A549 (cell line): ENCODE measurements around the gene S1PR2. TPM values are rescaled to one million over a fixed set of nuclear protein-coding genes. Genes with fewer than 3 reads are reported as not detected.
"Not testable (repeated sequence)": the region's sequence is repeated elsewhere in the genome, so short reads cannot be mapped to it uniquely, and the experiment has no call there.

Experiments
- ATAC-seq, 2 experiments: fragments of 200-7000 bp in 1 of 2; fragments of >200 bp in 1 of 2; cut with Nextera tagmentation in 1 of 2; cut with Tn5 transposase in 1 of 2; 3 replicates each; pipeline versions ENCODE4 v1.8.0 to v1.9.1; 2018 to 2020; ENCODE audit warnings: mild to moderate bottlenecking in 1 of 2, moderate library complexity in 1 of 2
- CTCF ChIA-PET: fragments of 300-600 bp; sonication (Branson Sonifier 250); formaldehyde crosslinking; extraction: SDS; loops from one replicate; lab custom pipeline; 2021; ENCODE audit warnings: antibody characterized with exemption, inconsistent platforms; lab: Yijun Ruan, JAX
- POLR2A ChIA-PET: fragments of 350-600 bp; formaldehyde crosslinking; extraction: SDS; loops from one replicate; lab custom pipeline; 2021; ENCODE audit warnings: antibody characterized with exemption, inconsistent platforms; lab: Yijun Ruan, JAX
- DNase-seq, 2 experiments: peaks; one replicate each; pipeline versions ENCODE4 v3.0.0 to v3.0.0-alpha.2; 2011 to 2016; ENCODE audit warnings: low read depth in 1 of 2, low spot score in 1 of 2
- FAIRE-seq: peaks from 2 replicates; lab custom pipeline; 2011; peaks lifted over from hg19 to GRCh38; lab: Jason Lieb, UNC
- H3K27ac ChIP-seq, 2 experiments: fragments of >200 bp; sonication (Bioruptor Twin); formaldehyde crosslinking; 3 replicates each; pipeline ENCODE4 v1.5.1; 2016 to 2017
- H3K4me1 ChIP-seq: fragments of >200 bp; sonication (Bioruptor Twin); formaldehyde crosslinking; 3 replicates; pipeline ENCODE4 v1.6.1; 2016
- H3K4me2 ChIP-seq: fragments of >200 bp; sonication (Bioruptor Twin); formaldehyde crosslinking; 3 replicates; pipeline ENCODE4 v1.6.1; 2016
- H3K4me3 ChIP-seq: fragments of >200 bp; sonication (Bioruptor Twin); formaldehyde crosslinking; 3 replicates; pipeline ENCODE4 v1.5.1; 2016
- H3K9me3 ChIP-seq: fragments of >200 bp; sonication (Bioruptor Twin); formaldehyde crosslinking; 3 replicates; pipeline ENCODE4 v1.6.1; 2016
- CEBPB ChIP-seq, 2 experiments: fragments of >200 bp in 1 of 2; sonication (Bioruptor Twin) in 1 of 2; formaldehyde crosslinking in 1 of 2; IDR thresholded peaks; 2 replicates each; pipeline ENCODE4 v1.6.1; 2012 to 2016
- CHD4 ChIP-seq: fragments of 200-600 bp; sonication (generic); IDR thresholded peaks from 2 replicates; pipeline ENCODE4 v1.6.1; 2016; ENCODE audit warnings: antibody characterized with exemption, mild to moderate bottlenecking, borderline replicate concordance
- FOSL2 ChIP-seq, 2 experiments: fragments of 450-650 bp in 1 of 2; fragments of >200 bp in 1 of 2; sonication (Bioruptor Twin) in 1 of 2; formaldehyde crosslinking; IDR thresholded peaks; 2 replicates each; pipeline versions ENCODE4 v1.5.0 to v1.6.1; 2016 to 2020; ENCODE audit warnings: mild to moderate bottlenecking in 1 of 2, moderate library complexity in 1 of 2
- KDM1A ChIP-seq: fragments of 200-600 bp; sonication (generic); IDR thresholded peaks from 2 replicates; pipeline ENCODE4 v1.6.1; 2016; ENCODE audit warnings: low read depth, mild to moderate bottlenecking
- MAX ChIP-seq: IDR thresholded peaks from 2 replicates; pipeline ENCODE4 v1.6.1; 2012
- RARB ChIP-seq: fragments of 250-450 bp; sonication (Bioruptor Pico); IDR thresholded peaks from 2 replicates; pipeline ENCODE4 v1.8.0; 2021; ENCODE audit warnings: mild to moderate bottlenecking, moderate library complexity
- RCOR1 ChIP-seq: fragments of 150-350 bp; IDR thresholded peaks from 2 replicates; pipeline ENCODE4 v1.6.1; 2014; ENCODE audit warnings: antibody characterized with exemption, low read length, low read depth
- SMC3 ChIP-seq: fragments of >200 bp; sonication (Bioruptor Twin); formaldehyde crosslinking; IDR thresholded peaks from 3 replicates; pipeline ENCODE4 v1.6.1; 2018; ENCODE audit warnings: inconsistent platforms
- WGBS: methylation state at CpG from one replicate; pipeline ENCODE4 v1.1.6; 2017; ENCODE audit errors: missing lambda C conversion rate; 5-methylcytosine and 5-hydroxymethylcytosine counted together
- polyA plus RNA-seq, 4 experiments: library from polyadenylated mRNA; depleted of rRNA in 3 of 4; stranded (reverse); fragments of >200 nt; fragmentation: RNase III in 1 of 4; extraction: RNeasy Plus Mini Kit Qiagen cat#74134 plus additional on column Dnase treatment in 1 of 4; gene quantifications; 2 replicates in 3 of 4; 3 replicates in 1 of 4; pipeline ENCODE4 v1.2.3, GENCODE V29; 2011 to 2017
- small RNA-seq, 6 experiments: library from RNA; depleted of rRNA; stranded (forward); fragments of <200 nt; gene quantifications; one replicate each; pipeline ENCODE3, GENCODE V24; 2012
- TF ChIP-seq, protein P1 (sequence below): IDR thresholded peaks from 2 replicates; pipeline ENCODE4 v1.6.1; 2012

S1PR2 gene
- polyA plus RNA-seq, 2 of the 4 experiments (the other 2 are of a cell fraction) = 0.72 to 0.87 TPM

GRCh38 chr19:10180024-10180423 lies 51.1 kb downstream of the S1PR2 start:
- POLR2A ChIA-PET, ATAC-seq, H3K27ac ChIP-seq, H3K4me3 ChIP-seq, DNase-seq, FAIRE-seq, H3K4me1 ChIP-seq, H3K9me3 ChIP-seq, H3K4me2 ChIP-seq: not testable (repeated sequence)
- 97% methylated on average over 6 of the region's 6 CpGs for whole genome bisulfite sequencing
- CTCF ChIA-PET = interaction anchor here (1.0 kb wide), 1 partner anchor 31 kb away, joined by 3 read pairs; no protein-coding TSS in a partner anchor

- ChIA-PET CTCF (no interaction called here), POLR2A (no interaction called here)
- Histone ChIP-seq H3K4me2 (no peak overlapping the region), H3K9me3 (no peaks in the 10 kb centered on the region), H3K27ac (no peak overlapping the region), H3K4me1 (0 out of 3 replicates have a peak, but pooled peaks cover 7% of the 10 kb centered on the region), H3K4me3 (no peak overlapping the region)
- no peak for FAIRE-seq
- TF ChIP-seq SMC3 (no peak), FOSL2 (IDR thresholded peaks at IDR 0.05) (no peak), FOSL2 (CRISPR knock-in tag; IDR thresholded peaks at IDR 0.05) (peak; percentile 58), MAX (no peak), RARB (CRISPR knock-in tag) (no peak), RCOR1 (no peak), CHD4 (no peak), CEBPB (IDR thresholded peaks at IDR 0.05) (peak in 1 of 2 experiments; percentile 27; a peak in 1 of 4 replicates), KDM1A (no peak)
- TF ChIP-seq, protein P1, sequence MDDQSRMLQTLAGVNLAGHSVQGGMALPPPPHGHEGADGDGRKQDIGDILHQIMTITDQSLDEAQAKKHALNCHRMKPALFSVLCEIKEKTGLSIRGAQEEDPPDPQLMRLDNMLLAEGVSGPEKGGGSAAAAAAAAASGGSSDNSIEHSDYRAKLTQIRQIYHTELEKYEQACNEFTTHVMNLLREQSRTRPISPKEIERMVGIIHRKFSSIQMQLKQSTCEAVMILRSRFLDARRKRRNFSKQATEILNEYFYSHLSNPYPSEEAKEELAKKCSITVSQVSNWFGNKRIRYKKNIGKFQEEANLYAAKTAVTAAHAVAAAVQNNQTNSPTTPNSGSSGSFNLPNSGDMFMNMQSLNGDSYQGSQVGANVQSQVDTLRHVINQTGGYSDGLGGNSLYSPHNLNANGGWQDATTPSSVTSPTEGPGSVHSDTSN = no peak
- peak in 1 of 2 experiments; percentile 37 for DNase-seq
- no peak for ATAC-seq
- 53% methylated on average over 9 of the region's 9 CpGs for WGBS
Measured at GRCh38 chr19:10173527-10173926, 57.6 kb downstream of the S1PR2 start.

Small RNA genes within 50 kb of the gene (small RNA-seq; reads per million reads assigned to genes)
- gene MIR4322 = 0 reads per million in 6 experiments

Other genes starting within 250 kb of the S1PR2 start
- 0.11 and 0.12 TPM in 2 replicates for gene COL5A3, start 220.8 kb downstream of the S1PR2 start, polyA plus RNA-seq (2011; rRNA removed)
- gene COL5A3, start 220.8 kb downstream of the S1PR2 start, polyA plus RNA-seq (2017; fragmentation: RNase III; extraction: RNeasy Plus Mini Kit Qiagen cat#74134 plus additional on column Dnase treatment) = 0.24 to 0.47 TPM (median 0.36 TPM) in 3 replicates
- not detected in 2 replicates for gene RDH8, start 217.8 kb downstream of the S1PR2 start, polyA plus RNA-seq (2011; rRNA removed)
- gene RDH8, start 217.8 kb downstream of the S1PR2 start, polyA plus RNA-seq (2017; fragmentation: RNase III; extraction: RNeasy Plus Mini Kit Qiagen cat#74134 plus additional on column Dnase treatment) = 0.05 TPM in 1 of 3 replicates, not detected in the others
- gene SHFL, start 145.0 kb downstream of the S1PR2 start, polyA plus RNA-seq (2011; rRNA removed) = 9.1 and 10.1 TPM in 2 replicates
- 10.5 to 16.4 TPM (median 12.5 TPM) in 3 replicates for gene SHFL, start 145.0 kb downstream of the S1PR2 start, polyA plus RNA-seq (2017; fragmentation: RNase III; extraction: RNeasy Plus Mini Kit Qiagen cat#74134 plus additional on column Dnase treatment)
- 0.04 and 0.19 TPM in 2 replicates for gene ANGPTL6, start 128.7 kb downstream of the S1PR2 start, polyA plus RNA-seq (2011; rRNA removed)
- gene ANGPTL6, start 128.7 kb downstream of the S1PR2 start, polyA plus RNA-seq (2017; fragmentation: RNase III; extraction: RNeasy Plus Mini Kit Qiagen cat#74134 plus additional on column Dnase treatment) = 0.12 to 0.31 TPM (median 0.18 TPM) in 3 replicates
- gene PPAN, start 125.0 kb downstream of the S1PR2 start, polyA plus RNA-seq (2011; rRNA removed) = 26.6 and 30.8 TPM in 2 replicates
- gene PPAN, start 125.0 kb downstream of the S1PR2 start, polyA plus RNA-seq (2017; fragmentation: RNase III; extraction: RNeasy Plus Mini Kit Qiagen cat#74134 plus additional on column Dnase treatment) = 64.0 to 68.1 TPM (median 65.0 TPM) in 3 replicates
- 1.9 and 2.3 TPM in 2 replicates for gene P2RY11, start 119.6 kb downstream of the S1PR2 start, polyA plus RNA-seq (2011; rRNA removed)
- gene P2RY11, start 119.6 kb downstream of the S1PR2 start, polyA plus RNA-seq (2017; fragmentation: RNase III; extraction: RNeasy Plus Mini Kit Qiagen cat#74134 plus additional on column Dnase treatment) = 5.8 to 9.0 TPM (median 6.4 TPM) in 3 replicates
- gene EIF3G, start 111.4 kb downstream of the S1PR2 start, polyA plus RNA-seq (2011; rRNA removed) = 60.9 and 81.6 TPM in 2 replicates
- 147 to 160 TPM (median 151 TPM) in 3 replicates for gene EIF3G, start 111.4 kb downstream of the S1PR2 start, polyA plus RNA-seq (2017; fragmentation: RNase III; extraction: RNeasy Plus Mini Kit Qiagen cat#74134 plus additional on column Dnase treatment)
- gene DNMT1, start 36.4 kb downstream of the S1PR2 start, polyA plus RNA-seq (2011; rRNA removed) = 85.2 and 86.2 TPM in 2 replicates
- gene DNMT1, start 36.4 kb downstream of the S1PR2 start, polyA plus RNA-seq (2017; fragmentation: RNase III; extraction: RNeasy Plus Mini Kit Qiagen cat#74134 plus additional on column Dnase treatment) = 85.2 to 90.5 TPM (median 86.3 TPM) in 3 replicates
- gene MRPL4, start 20.9 kb upstream of the S1PR2 start, polyA plus RNA-seq (2011; rRNA removed) = 25.9 and 26.4 TPM in 2 replicates
- gene MRPL4, start 20.9 kb upstream of the S1PR2 start, polyA plus RNA-seq (2017; fragmentation: RNase III; extraction: RNeasy Plus Mini Kit Qiagen cat#74134 plus additional on column Dnase treatment) = 51.4 to 52.2 TPM (median 51.8 TPM) in 3 replicates
- 1.4 and 3.5 TPM in 2 replicates for gene ICAM1, start 39.8 kb upstream of the S1PR2 start, polyA plus RNA-seq (2011; rRNA removed)
- 1.2 to 2.6 TPM (median 1.5 TPM) in 3 replicates for gene ICAM1, start 39.8 kb upstream of the S1PR2 start, polyA plus RNA-seq (2017; fragmentation: RNase III; extraction: RNeasy Plus Mini Kit Qiagen cat#74134 plus additional on column Dnase treatment)
- not detected in 2 replicates for gene ICAM4, start 55.6 kb upstream of the S1PR2 start, polyA plus RNA-seq (2011; rRNA removed)
- gene ICAM4, start 55.6 kb upstream of the S1PR2 start, polyA plus RNA-seq (2017; fragmentation: RNase III; extraction: RNeasy Plus Mini Kit Qiagen cat#74134 plus additional on column Dnase treatment) = not detected in 3 replicates
- gene ICAM5, start 58.6 kb upstream of the S1PR2 start, polyA plus RNA-seq (2011; rRNA removed) = 0.35 and 0.58 TPM in 2 replicates
- gene ICAM5, start 58.6 kb upstream of the S1PR2 start, polyA plus RNA-seq (2017; fragmentation: RNase III; extraction: RNeasy Plus Mini Kit Qiagen cat#74134 plus additional on column Dnase treatment) = 0.77 to 1.5 TPM (median 0.81 TPM) in 3 replicates
- 0.84 and 1.2 TPM in 2 replicates for gene ZGLP1, start 78.5 kb upstream of the S1PR2 start, polyA plus RNA-seq (2011; rRNA removed)
- 1.7 to 2.1 TPM (median 1.9 TPM) in 3 replicates for gene ZGLP1, start 78.5 kb upstream of the S1PR2 start, polyA plus RNA-seq (2017; fragmentation: RNase III; extraction: RNeasy Plus Mini Kit Qiagen cat#74134 plus additional on column Dnase treatment)
- 9.9 and 13.1 TPM in 2 replicates for gene FDX2, start 84.7 kb upstream of the S1PR2 start, polyA plus RNA-seq (2011; rRNA removed)
- gene FDX2, start 84.7 kb upstream of the S1PR2 start, polyA plus RNA-seq (2017; fragmentation: RNase III; extraction: RNeasy Plus Mini Kit Qiagen cat#74134 plus additional on column Dnase treatment) = 22.2 to 25.8 TPM (median 23.5 TPM) in 3 replicates
- gene RAVER1, start 102.2 kb upstream of the S1PR2 start, polyA plus RNA-seq (2011; rRNA removed) = 1.8 and 3.0 TPM in 2 replicates
- gene RAVER1, start 102.2 kb upstream of the S1PR2 start, polyA plus RNA-seq (2017; fragmentation: RNase III; extraction: RNeasy Plus Mini Kit Qiagen cat#74134 plus additional on column Dnase treatment) = 20.4 to 22.1 TPM (median 21.4 TPM) in 3 replicates
- 4.7 and 5.3 TPM in 2 replicates for gene ICAM3, start 108.3 kb upstream of the S1PR2 start, polyA plus RNA-seq (2011; rRNA removed)
- 6.2 to 7.3 TPM (median 6.6 TPM) in 3 replicates for gene ICAM3, start 108.3 kb upstream of the S1PR2 start, polyA plus RNA-seq (2017; fragmentation: RNase III; extraction: RNeasy Plus Mini Kit Qiagen cat#74134 plus additional on column Dnase treatment)
- 17.0 and 41.4 TPM in 2 replicates for gene TYK2, start 149.2 kb upstream of the S1PR2 start, polyA plus RNA-seq (2011; rRNA removed)
- 51.9 to 65.6 TPM (median 57.1 TPM) in 3 replicates for gene TYK2, start 149.2 kb upstream of the S1PR2 start, polyA plus RNA-seq (2017; fragmentation: RNase III; extraction: RNeasy Plus Mini Kit Qiagen cat#74134 plus additional on column Dnase treatment)
- gene CDC37, start 172.2 kb upstream of the S1PR2 start, polyA plus RNA-seq (2011; rRNA removed) = 125 and 152 TPM in 2 replicates
- gene CDC37, start 172.2 kb upstream of the S1PR2 start, polyA plus RNA-seq (2017; fragmentation: RNase III; extraction: RNeasy Plus Mini Kit Qiagen cat#74134 plus additional on column Dnase treatment) = 214 to 236 TPM (median 220 TPM) in 3 replicates
- gene PDE4A, start 189.2 kb upstream of the S1PR2 start, polyA plus RNA-seq (2011; rRNA removed) = 1.2 and 2.2 TPM in 2 replicates
- 3.7 to 3.9 TPM (median 3.9 TPM) in 3 replicates for gene PDE4A, start 189.2 kb upstream of the S1PR2 start, polyA plus RNA-seq (2017; fragmentation: RNase III; extraction: RNeasy Plus Mini Kit Qiagen cat#74134 plus additional on column Dnase treatment)